Ectodermal cell (in vitro differentiated cells): Measurements from ENCODE around the gene BRWD1.

Experiments
- H3K27ac ChIP-seq: 2 replicates; pipeline ENCODE4 v1.7.0; 2013; ENCODE audit warnings: mild to moderate bottlenecking, low read depth, low read length; ENCODE audit not compliant: insufficient read depth, poor library complexity, severe bottlenecking
- H3K27me3 ChIP-seq: 2 replicates; pipeline ENCODE4 v1.7.0; 2013; ENCODE audit warnings: mild to moderate bottlenecking, low read length; ENCODE audit not compliant: insufficient read depth, control insufficient read depth, poor library complexity, severe bottlenecking
- H3K36me3 ChIP-seq: one replicate; pipeline ENCODE4 v1.7.0; 2013; ENCODE audit warnings: low read length; ENCODE audit not compliant: control insufficient read depth, insufficient read depth
- H3K4me1 ChIP-seq: one replicate; pipeline ENCODE4 v1.7.0; 2013; ENCODE audit warnings: low read length; ENCODE audit not compliant: control insufficient read depth, insufficient read depth
- H3K4me3 ChIP-seq: 2 replicates; pipeline ENCODE4 v1.7.0; 2013; ENCODE audit warnings: low read depth, low read length, control low read depth; ENCODE audit not compliant: insufficient read depth
- H3K9me3 ChIP-seq: 2 replicates; pipeline ENCODE4 v1.7.0; 2013; ENCODE audit warnings: mild to moderate bottlenecking, low read length, moderate library complexity; ENCODE audit not compliant: control insufficient read depth
- WGBS, 2 experiments: methylation state at CpG; one replicate each; pipeline ENCODE4 v1.1.7; 2013; ENCODE audit warnings: missing lambda C conversion rate in 2 of 2; 5-methylcytosine and 5-hydroxymethylcytosine counted together

Gene BRWD1

GRCh38 chr21:39208624-39209333 lies 104.7 kb downstream of the BRWD1 start:
- no peaks in the 10 kb centered on the region for H3K9me3 ChIP-seq
- H3K27ac ChIP-seq: no peak overlapping the region
- H3K36me3 ChIP-seq: peaks cover 29% of the 10 kb centered on the region
- H3K4me1 ChIP-seq: no peaks in the 10 kb centered on the region
- no peak overlapping the region for H3K4me3 ChIP-seq
- H3K27me3 ChIP-seq: no peaks in the 10 kb centered on the region
- 93 to 95% methylated on average over 6 of the region's 6 CpGs for WGBS, 2 experiments

- H3K27ac ChIP-seq: no peak overlapping the region
- H3K27me3 ChIP-seq: no peaks in the 10 kb centered on the region
- WGBS, 2 experiments: no CpG with 5 or more reads among the region's 1 CpG
- no peaks in the 10 kb centered on the region for H3K4me1 ChIP-seq
- peaks cover 40% of the 10 kb centered on the region for H3K36me3 ChIP-seq
- H3K4me3 ChIP-seq: no peak overlapping the region
- no peaks in the 10 kb centered on the region for H3K9me3 ChIP-seq
Measured at GRCh38 chr21:39204134-39204533, 109.3 kb downstream of the BRWD1 start.

GRCh38 chr21:39198800-39199199 lies 114.6 kb downstream of the BRWD1 start:
- peaks cover 48% of the 10 kb centered on the region for H3K36me3 ChIP-seq
- no peaks in the 10 kb centered on the region for H3K27me3 ChIP-seq
- 95 to 97% methylated on average over 2 of the region's 2 CpGs for WGBS, 2 experiments

GRCh38 chr21:39197448-39198233 lies 115.8 kb downstream of the BRWD1 start:
- Histone ChIP-seq H3K27me3 (no peaks in the 10 kb centered on the region), H3K4me1 (no peaks in the 10 kb centered on the region), H3K4me3 (no peak overlapping the region), H3K9me3 (no peaks in the 10 kb centered on the region), H3K36me3 (peaks cover 42% of the 10 kb centered on the region), H3K27ac (no peak overlapping the region)
- 86 to 89% methylated on average over 5 of the region's 5 CpGs for WGBS, 2 experiments

More at GRCh38 chr21:39198800-39199199, 114.6 kb downstream of the BRWD1 start:
- Histone ChIP-seq H3K4me3 (no peak overlapping the region), H3K27ac (no peak overlapping the region), H3K9me3 (no peaks in the 10 kb centered on the region), H3K4me1 (no peaks in the 10 kb centered on the region)

- Histone ChIP-seq H3K4me1 (no peaks in the 10 kb centered on the region), H3K27me3 (no peaks in the 10 kb centered on the region), H3K4me3 (no peak overlapping the region), H3K9me3 (no peaks in the 10 kb centered on the region), H3K27ac (no peak overlapping the region), H3K36me3 (peaks cover 42% of the 10 kb centered on the region)
- 86 to 88% methylated on average over 1 of the region's 1 CpG for WGBS, 2 experiments
Measured at GRCh38 chr21:39196838-39197237, 116.6 kb downstream of the BRWD1 start.

- no peaks in the 10 kb centered on the region for H3K4me1 ChIP-seq
- H3K4me3 ChIP-seq: no peak overlapping the region
- 92 to 99% methylated on average over 7 of the region's 7 CpGs for WGBS, 2 experiments
- H3K36me3 ChIP-seq: peaks cover 42% of the 10 kb centered on the region
- H3K27me3 ChIP-seq: no peaks in the 10 kb centered on the region
- no peaks in the 10 kb centered on the region for H3K9me3 ChIP-seq
- no peak overlapping the region for H3K27ac ChIP-seq
Measured at GRCh38 chr21:39196310-39196709, 117.1 kb downstream of the BRWD1 start.

- WGBS, 2 experiments: no CpG with 5 or more reads among the region's 1 CpG
- Histone ChIP-seq H3K4me3 (no peak overlapping the region), H3K9me3 (no peaks in the 10 kb centered on the region), H3K27ac (no peak overlapping the region), H3K27me3 (no peaks in the 10 kb centered on the region), H3K36me3 (peaks cover 25% of the 10 kb centered on the region), H3K4me1 (no peaks in the 10 kb centered on the region)
Measured at GRCh38 chr21:39193380-39193779, 120.1 kb downstream of the BRWD1 start.

- H3K4me1 ChIP-seq: no peaks in the 10 kb centered on the region
- H3K36me3 ChIP-seq: no peaks in the 10 kb centered on the region
- no peak overlapping the region for H3K27ac ChIP-seq
- H3K9me3 ChIP-seq: no peaks in the 10 kb centered on the region
- no peaks in the 10 kb centered on the region for H3K27me3 ChIP-seq
- no peak overlapping the region for H3K4me3 ChIP-seq
Measured at GRCh38 chr21:39189857-39190604, 123.4 kb downstream of the BRWD1 start.

GRCh38 chr21:39188521-39189139 lies 124.8 kb downstream of the BRWD1 start:
- H3K27ac ChIP-seq: no peak overlapping the region
- 99 to 100% methylated on average over 2 of the region's 2 CpGs for WGBS, 2 experiments

GRCh38 chr21:39187141-39187540 lies 126.3 kb downstream of the BRWD1 start:
- Histone ChIP-seq H3K4me3 (no peak overlapping the region), H3K27me3 (no peaks in the 10 kb centered on the region), H3K4me1 (peaks cover 4% of the 10 kb centered on the region), H3K36me3 (no peaks in the 10 kb centered on the region), H3K27ac (no peak overlapping the region), H3K9me3 (no peaks in the 10 kb centered on the region)
- 95% methylated on average over 4 of the region's 5 CpGs for WGBS, 2 experiments

More at GRCh38 chr21:39188521-39189139, 124.8 kb downstream of the BRWD1 start:
- H3K9me3 ChIP-seq: no peaks in the 10 kb centered on the region
- H3K27me3 ChIP-seq: no peaks in the 10 kb centered on the region
- H3K4me3 ChIP-seq: no peak overlapping the region
- no peaks in the 10 kb centered on the region for H3K36me3 ChIP-seq
- no peaks in the 10 kb centered on the region for H3K4me1 ChIP-seq
